Measurements from ENCODE around the gene BCAP31. TPM values are rescaled to one million over a fixed set of nuclear protein-coding genes. Genes with fewer than 3 reads are reported as not detected.

BCAP31 gene
- total and polyA plus RNA-seq, 2 of the 13 experiments (the other 11 are each of a cell fraction or from before 2014, with no cell fraction given), result 139 to 178 TPM

GRCh38 chrX:153727123-153727931 is 3.1 kb upstream of the BCAP31 start (continued):
- TF ChIP-seq SRF (IDR thresholded peaks at IDR 0.05; ENCODE audit: low read depth, low read length) (no peak), TFAP4 (IDR thresholded peaks at IDR 0.05; ENCODE audit: borderline replicate concordance, low read depth) (peak; percentile 46; the same call in 1 of the 2 replicates), MXI1 (IDR thresholded peaks at IDR 0.05; ENCODE audit: borderline replicate concordance, low read depth, low read length) (no peak), ZNF142 (CRISPR knock-in tag; IDR thresholded peaks at IDR 0.05) (no peak), NR2F1 (CRISPR knock-in tag; IDR thresholded peaks at IDR 0.05) (no peak), SSRP1 (CRISPR knock-in tag; IDR thresholded peaks at IDR 0.05) (no peak), NFRKB (IDR thresholded peaks at IDR 0.05) (no peak), MYC (CRISPR knock-in tag; IDR thresholded peaks at IDR 0.05; ENCODE audit: borderline replicate concordance) (no peak; the same call in 1 of the 2 replicates), RORA (CRISPR knock-in tag; IDR thresholded peaks at IDR 0.05) (no peak), SNAPC4 (CRISPR knock-in tag; IDR thresholded peaks at IDR 0.05) (no peak), ZNF556 (CRISPR knock-in tag; IDR thresholded peaks at IDR 0.05; ENCODE audit: borderline replicate concordance) (no peak), NFKB2 (CRISPR knock-in tag; IDR thresholded peaks at IDR 0.05; ENCODE audit: borderline replicate concordance) (no peak), LCORL (IDR thresholded peaks at IDR 0.05) (no peak), LCORL (CRISPR knock-in tag; IDR thresholded peaks at IDR 0.05) (no peak), ZZZ3 (CRISPR knock-in tag; IDR thresholded peaks at IDR 0.05; ENCODE audit: borderline replicate concordance) (0 out of 2 replicates have a peak, but pooled peaks have one; percentile 29)

Measured in HepG2 (cell line).